CD4-positive, alpha-beta T cell treated with Interleukin-12 subunit alpha and Interleukin-12 subunit beta, for 1 hour (primary cell): ENCODE data around the gene HEXD.

Source experiments
- DNase-seq: peaks from one replicate; pipeline ENCODE4 v3.0.0-alpha.2; 2020

Gene HEXD

GRCh38 chr17:82382933-82383255 is 35.3 kb upstream of the HEXD start:
- DNase-seq, result no peak

GRCh38 chr17:82383411-82383810 is 34.7 kb upstream of the HEXD start:
- DNase-seq, result no peak

GRCh38 chr17:82384051-82384729 is 34.0 kb upstream of the HEXD start:
- no peak for DNase-seq

GRCh38 chr17:82384730-82385481 is 33.2 kb upstream of the HEXD start:
- DNase-seq, result no peak

- DNase-seq, result no peak
These were observed 32.4 kb upstream of the HEXD start for GRCh38 chr17:82385559-82386254.

- no peak for DNase-seq
These were observed 31.8 kb upstream of the HEXD start for GRCh38 chr17:82386255-82386831.

- no peak for DNase-seq
These were observed 31.1 kb upstream of the HEXD start for GRCh38 chr17:82386881-82387704.

- no peak for DNase-seq
These were observed 30.4 kb upstream of the HEXD start for GRCh38 chr17:82387705-82388106.

- DNase-seq, result no peak
These were observed 29.8 kb upstream of the HEXD start for GRCh38 chr17:82388223-82388921.

GRCh38 chr17:82388922-82389283 is 29.2 kb upstream of the HEXD start:
- DNase-seq, result no peak

- DNase-seq, result no peak
These were observed 28.8 kb upstream of the HEXD start for GRCh38 chr17:82389379-82389778.

- DNase-seq, result no peak
These were observed 27.9 kb upstream of the HEXD start for GRCh38 chr17:82390015-82390859.

GRCh38 chr17:82390860-82391435 is 27.2 kb upstream of the HEXD start:
- DNase-seq, result no peak

- no peak for DNase-seq
These were observed 26.6 kb upstream of the HEXD start for GRCh38 chr17:82391496-82392066.

- DNase-seq, result no peak
These were observed 25.8 kb upstream of the HEXD start for GRCh38 chr17:82392209-82392920.

GRCh38 chr17:82392941-82393340 is 25.2 kb upstream of the HEXD start:
- no peak for DNase-seq

- no peak for DNase-seq
These were observed 23.9 kb upstream of the HEXD start for GRCh38 chr17:82394278-82394677.

- DNase-seq, result no peak
These were observed 21.3 kb upstream of the HEXD start for GRCh38 chr17:82396601-82397435.
